ENCODE data around the gene ENTPD7. TPM values are rescaled to one million over a fixed set of nuclear protein-coding genes. Genes with fewer than 3 reads are reported as not detected.

Gene ENTPD7
- total RNA-seq, 1 donor from 2014 or later, result 11.0 TPM

- Mint-ChIP-seq H3K36me3 (ENCODE audit: unreplicated experiment) (no peaks in the 10 kb centered on the region), H3K4me3 (ENCODE audit: unreplicated experiment) (no peak overlapping the region), H3K9me3 (ENCODE audit: unreplicated experiment) (no peaks in the 10 kb centered on the region), H3K4me1 (ENCODE audit: low read depth, unreplicated experiment) (no peaks in the 10 kb centered on the region), H3K27me3 (ENCODE audit: unreplicated experiment) (no peaks in the 10 kb centered on the region), H3K27ac (ENCODE audit: unreplicated experiment) (no peak overlapping the region)
- no peak for DNase-seq
- TF ChIP-seq, protein P1, sequence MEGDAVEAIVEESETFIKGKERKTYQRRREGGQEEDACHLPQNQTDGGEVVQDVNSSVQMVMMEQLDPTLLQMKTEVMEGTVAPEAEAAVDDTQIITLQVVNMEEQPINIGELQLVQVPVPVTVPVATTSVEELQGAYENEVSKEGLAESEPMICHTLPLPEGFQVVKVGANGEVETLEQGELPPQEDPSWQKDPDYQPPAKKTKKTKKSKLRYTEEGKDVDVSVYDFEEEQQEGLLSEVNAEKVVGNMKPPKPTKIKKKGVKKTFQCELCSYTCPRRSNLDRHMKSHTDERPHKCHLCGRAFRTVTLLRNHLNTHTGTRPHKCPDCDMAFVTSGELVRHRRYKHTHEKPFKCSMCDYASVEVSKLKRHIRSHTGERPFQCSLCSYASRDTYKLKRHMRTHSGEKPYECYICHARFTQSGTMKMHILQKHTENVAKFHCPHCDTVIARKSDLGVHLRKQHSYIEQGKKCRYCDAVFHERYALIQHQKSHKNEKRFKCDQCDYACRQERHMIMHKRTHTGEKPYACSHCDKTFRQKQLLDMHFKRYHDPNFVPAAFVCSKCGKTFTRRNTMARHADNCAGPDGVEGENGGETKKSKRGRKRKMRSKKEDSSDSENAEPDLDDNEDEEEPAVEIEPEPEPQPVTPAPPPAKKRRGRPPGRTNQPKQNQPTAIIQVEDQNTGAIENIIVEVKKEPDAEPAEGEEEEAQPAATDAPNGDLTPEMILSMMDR (IDR thresholded peaks at IDR 0.05; ENCODE audit: partially characterized antibody, unreplicated experiment), result no peak
These were observed 50.3 kb downstream of the ENTPD7 start for GRCh38 chr10:99709480-99710229.

DNA sequence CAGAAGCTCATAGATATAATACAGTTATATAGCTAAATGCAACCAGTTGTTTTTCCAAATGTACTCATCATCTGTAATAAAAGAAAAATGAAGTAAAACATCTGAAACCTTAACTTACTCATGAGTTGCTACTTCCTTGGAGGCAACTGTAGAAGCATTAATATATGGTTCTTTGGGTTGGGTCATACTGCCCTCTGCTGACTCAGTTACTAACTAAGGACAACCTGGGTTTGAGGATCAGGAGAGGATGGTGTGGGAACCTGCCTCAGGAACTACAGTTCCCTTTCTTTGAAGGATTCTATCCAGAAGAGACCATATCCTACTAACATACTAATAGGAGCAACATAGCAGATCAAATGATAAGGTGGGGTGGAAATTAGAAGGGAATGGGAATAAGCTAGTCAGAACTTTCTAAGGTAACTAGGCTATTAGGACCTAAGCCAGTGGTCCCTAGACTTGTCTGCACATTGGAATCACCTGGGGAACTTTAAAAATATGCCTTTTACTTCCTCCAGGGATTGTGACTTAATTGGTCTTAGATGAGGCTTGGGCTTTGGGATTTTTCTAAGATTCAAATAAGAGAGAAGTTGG lies 51.9 kb downstream of the ENTPD7 start:
- no peak for DNase-seq
- H3K4me3 Mint-ChIP-seq (ENCODE audit: unreplicated experiment), result no peak overlapping the region
- no peaks in the 10 kb centered on the region for H3K4me1 Mint-ChIP-seq (ENCODE audit: low read depth, unreplicated experiment)
- H3K27me3 Mint-ChIP-seq (ENCODE audit: unreplicated experiment), result no peaks in the 10 kb centered on the region
- H3K36me3 Mint-ChIP-seq (ENCODE audit: unreplicated experiment), result no peaks in the 10 kb centered on the region
- TF ChIP-seq, protein P1 (IDR thresholded peaks at IDR 0.05; ENCODE audit: partially characterized antibody, unreplicated experiment), result peak; percentile 23
- H3K27ac Mint-ChIP-seq (ENCODE audit: unreplicated experiment), result no peak overlapping the region
- no peaks in the 10 kb centered on the region for H3K9me3 Mint-ChIP-seq (ENCODE audit: unreplicated experiment)

DNA sequence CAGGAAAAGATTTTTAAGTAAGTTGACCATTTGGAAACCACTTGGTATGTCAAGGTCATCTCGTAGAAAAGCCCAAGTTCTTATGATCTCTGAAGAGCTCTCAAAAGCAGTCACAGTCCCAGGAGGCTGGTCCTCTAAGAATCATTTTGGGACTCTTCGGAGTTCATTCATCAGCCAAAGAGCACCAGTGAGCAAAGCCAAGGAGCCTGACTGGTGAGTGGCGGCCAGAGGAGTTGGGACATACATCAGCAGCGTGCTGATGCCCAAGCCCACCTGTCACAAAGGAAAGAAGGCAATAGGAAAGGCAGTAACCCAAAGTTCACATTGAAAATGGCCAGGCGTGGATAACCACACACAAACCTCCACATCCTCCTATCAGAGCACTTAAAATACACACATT lies 55.1 kb downstream of the ENTPD7 start:
- Mint-ChIP-seq H3K36me3 (ENCODE audit: unreplicated experiment) (no peaks in the 10 kb centered on the region), H3K4me3 (ENCODE audit: unreplicated experiment) (no peak overlapping the region), H3K4me1 (ENCODE audit: low read depth, unreplicated experiment) (no peaks in the 10 kb centered on the region), H3K27ac (ENCODE audit: unreplicated experiment) (no peak overlapping the region), H3K9me3 (ENCODE audit: unreplicated experiment) (no peaks in the 10 kb centered on the region), H3K27me3 (ENCODE audit: unreplicated experiment) (peaks cover 2% of the 10 kb centered on the region)
- no peak for DNase-seq
- TF ChIP-seq, protein P1 (IDR thresholded peaks at IDR 0.05; ENCODE audit: partially characterized antibody, unreplicated experiment), result no peak

- H3K4me1 Mint-ChIP-seq (ENCODE audit: low read depth, unreplicated experiment), result no peaks in the 10 kb centered on the region
- no peak overlapping the region for H3K27ac Mint-ChIP-seq (ENCODE audit: unreplicated experiment)
- H3K36me3 Mint-ChIP-seq (ENCODE audit: unreplicated experiment), result no peaks in the 10 kb centered on the region
- H3K9me3 Mint-ChIP-seq (ENCODE audit: unreplicated experiment), result no peaks in the 10 kb centered on the region
- TF ChIP-seq, protein P1 (IDR thresholded peaks at IDR 0.05; ENCODE audit: partially characterized antibody, unreplicated experiment), result no peak
- H3K27me3 Mint-ChIP-seq (ENCODE audit: unreplicated experiment), result peaks cover 4% of the 10 kb centered on the region
- no peak overlapping the region for H3K4me3 Mint-ChIP-seq (ENCODE audit: unreplicated experiment)
- DNase-seq, result no peak
These were observed 61.1 kb downstream of the ENTPD7 start for GRCh38 chr10:99720387-99720786.

DNA sequence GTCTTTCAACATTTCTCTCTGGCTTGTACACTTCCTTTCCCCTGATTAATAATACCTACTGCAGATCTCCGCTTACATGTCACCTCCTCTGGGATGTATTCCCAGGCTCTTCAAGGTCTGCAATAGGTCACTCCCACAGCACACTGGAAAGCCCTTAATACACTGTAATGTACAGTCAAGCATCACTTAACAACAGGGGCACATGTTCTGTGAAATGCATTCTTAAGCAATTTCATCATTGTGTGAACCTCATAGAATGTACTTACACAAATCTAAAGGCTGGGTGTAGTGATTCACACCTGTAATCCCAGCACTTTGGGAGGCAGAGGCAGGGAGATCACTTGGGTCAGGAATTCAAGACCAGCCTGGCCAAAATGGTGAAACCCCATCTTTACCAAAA lies 70.7 kb downstream of the ENTPD7 start:
- Mint-ChIP-seq H3K27ac (ENCODE audit: unreplicated experiment) (no peak overlapping the region), H3K36me3 (ENCODE audit: unreplicated experiment) (no peaks in the 10 kb centered on the region), H3K4me1 (ENCODE audit: low read depth, unreplicated experiment) (peaks cover 6% of the 10 kb centered on the region), H3K4me3 (ENCODE audit: unreplicated experiment) (no peak overlapping the region), H3K27me3 (ENCODE audit: unreplicated experiment) (no peaks in the 10 kb centered on the region), H3K9me3 (ENCODE audit: unreplicated experiment) (peaks cover 3% of the 10 kb centered on the region)
- DNase-seq, result no peak
- TF ChIP-seq, protein P1 (IDR thresholded peaks at IDR 0.05; ENCODE audit: partially characterized antibody, unreplicated experiment), result no peak
